A172 (cell line): Measurements from ENCODE around the gene RNF40. TPM values are rescaled to one million over a fixed set of nuclear protein-coding genes. Genes with fewer than 3 reads are reported as not detected.
A peak's percentile ranks its signal among the peaks of the same experiment; 100 is the strongest.

Source experiments
- DNase-seq: peaks from one replicate; pipeline ENCODE4 v3.0.0-alpha.2; 2015; ENCODE audit warnings: low spot score
- total RNA-seq: library from RNA; depleted of rRNA; stranded (reverse); fragments of >200 nt; shearing (Covaris generic); gene quantifications from 2 replicates; pipeline ENCODE4 v1.2.3, GENCODE V29; 2014; rRNA removed

RNF40 gene
- 105 and 107 TPM in 2 replicates for total RNA-seq

DNA sequence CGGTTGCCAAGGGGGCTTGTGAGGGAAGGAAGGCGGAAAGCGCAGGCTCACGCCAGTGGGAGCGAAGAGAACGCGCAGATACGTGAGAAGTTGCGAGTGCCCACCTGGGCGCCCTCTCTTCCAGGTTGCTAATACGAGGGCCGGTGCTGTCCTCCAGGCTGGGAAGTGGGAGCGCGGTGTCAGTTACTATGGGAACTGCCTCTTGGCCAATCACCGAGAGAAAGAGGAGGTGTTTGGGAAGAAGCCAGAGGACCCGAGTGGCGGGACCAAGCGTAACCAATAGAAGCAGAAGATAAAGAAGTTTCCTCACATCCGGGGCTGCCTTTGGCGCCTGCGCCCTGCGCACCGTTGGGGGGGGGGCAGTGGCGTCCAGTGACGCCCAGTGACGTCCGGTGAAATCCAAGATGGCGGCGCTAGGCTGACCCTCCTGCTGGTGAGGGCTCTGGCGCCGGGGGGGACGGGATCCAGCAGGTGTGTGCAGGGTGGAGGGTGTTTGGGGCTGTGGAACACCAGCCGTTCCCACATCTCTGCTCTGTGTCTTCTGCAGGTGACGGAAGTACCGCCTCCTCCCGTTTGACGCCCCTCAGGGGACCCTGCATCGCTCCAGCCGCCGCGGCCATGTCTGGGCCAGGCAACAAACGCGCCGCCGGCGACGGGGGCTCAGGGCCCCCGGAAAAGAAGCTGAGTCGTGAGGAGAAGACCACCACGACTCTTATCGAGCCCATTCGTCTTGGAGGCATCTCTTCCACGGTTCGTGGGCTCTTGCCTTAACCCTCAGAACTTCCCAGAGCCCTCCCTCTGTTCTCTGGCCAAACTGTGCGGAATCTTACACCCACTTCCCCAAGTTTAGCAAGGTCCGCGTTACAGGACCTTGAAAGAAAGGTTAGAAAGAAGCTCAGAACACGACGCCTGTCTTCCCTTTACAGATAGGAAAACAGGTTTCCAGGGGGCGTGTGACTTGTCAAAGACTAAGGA, at the start of gene RNF40, which contains the start of gene CFAP119:
TSS of gene RNF40 (plus strand) at position 395 of the 975 bp plus-strand sequence. CDS start at position 619, 224 bp downstream.
TSS of gene CFAP119 (minus strand) at position 135 of the 975 bp plus-strand sequence. CDS start 314 bp downstream, outside the sequence.
- peak; percentile 99 for DNase-seq

DNA sequence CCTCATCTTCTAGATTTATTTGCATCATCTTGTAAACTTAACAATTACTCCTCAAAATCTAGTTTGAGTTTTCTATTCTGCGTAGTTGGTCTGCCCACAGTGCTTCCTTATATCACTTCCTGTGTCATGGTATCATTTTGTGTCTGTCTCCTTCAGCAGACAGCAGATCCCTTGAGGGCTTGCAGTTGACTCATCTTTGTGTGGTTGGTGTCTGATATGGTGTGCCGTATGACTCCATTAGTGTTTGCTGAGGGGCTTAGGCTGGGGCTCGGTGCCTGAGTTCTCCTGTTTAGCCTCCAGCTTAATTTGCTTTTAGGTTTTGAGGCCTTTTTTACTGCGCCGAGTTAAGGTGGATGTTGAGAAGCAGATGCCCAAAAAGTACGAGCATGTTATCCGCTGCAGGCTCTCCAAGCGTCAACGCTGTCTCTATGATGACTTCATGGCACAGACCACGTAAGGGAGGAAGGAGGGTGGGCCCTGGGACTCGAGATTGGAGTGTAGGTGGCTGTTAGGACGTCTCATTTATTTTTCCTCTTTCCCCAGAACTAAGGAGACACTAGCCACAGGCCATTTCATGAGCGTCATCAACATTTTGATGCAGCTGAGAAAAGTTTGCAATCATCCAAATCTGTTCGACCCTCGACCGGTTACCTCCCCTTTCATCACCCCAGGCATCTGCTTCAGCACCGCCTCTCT, 46.2 kb upstream of the RNF40 start:
- DNase-seq: peak; percentile 78

DNA sequence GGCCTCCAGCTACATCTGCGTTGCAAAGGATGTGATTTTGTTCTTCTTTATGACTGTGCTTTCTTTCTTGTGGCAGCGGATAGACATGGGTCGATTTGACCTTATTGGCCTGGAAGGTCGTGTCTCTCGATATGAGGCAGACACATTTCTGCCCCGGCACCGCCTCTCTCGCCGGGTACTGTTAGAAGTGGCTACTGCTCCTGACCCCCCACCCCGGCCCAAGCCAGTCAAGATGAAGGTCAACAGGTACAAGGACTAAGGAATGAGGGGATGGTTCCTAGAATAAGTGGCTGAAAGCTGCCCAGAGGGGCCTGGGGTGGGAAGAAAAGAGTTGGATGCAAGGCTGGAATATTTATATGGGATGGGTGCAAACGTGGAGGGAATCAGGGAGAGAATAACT, 42.0 kb upstream of the RNF40 start:
- no peak for DNase-seq

DNA sequence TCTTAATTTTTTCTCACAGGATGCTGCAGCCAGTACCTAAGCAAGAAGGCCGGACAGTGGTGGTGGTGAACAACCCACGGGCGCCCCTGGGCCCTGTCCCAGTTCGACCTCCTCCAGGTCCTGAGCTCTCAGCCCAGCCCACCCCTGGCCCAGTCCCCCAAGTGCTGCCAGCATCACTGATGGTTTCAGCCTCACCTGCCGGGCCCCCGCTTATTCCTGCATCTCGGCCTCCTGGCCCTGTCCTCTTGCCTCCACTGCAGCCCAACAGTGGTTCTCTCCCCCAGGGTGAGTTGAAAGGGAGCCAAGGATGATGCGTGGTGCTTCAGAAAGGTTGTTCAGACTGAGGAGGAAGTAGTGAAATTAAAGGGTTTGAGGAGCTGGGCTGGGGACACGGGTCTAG, 41.4 kb upstream of the RNF40 start:
- no peak for DNase-seq

DNA sequence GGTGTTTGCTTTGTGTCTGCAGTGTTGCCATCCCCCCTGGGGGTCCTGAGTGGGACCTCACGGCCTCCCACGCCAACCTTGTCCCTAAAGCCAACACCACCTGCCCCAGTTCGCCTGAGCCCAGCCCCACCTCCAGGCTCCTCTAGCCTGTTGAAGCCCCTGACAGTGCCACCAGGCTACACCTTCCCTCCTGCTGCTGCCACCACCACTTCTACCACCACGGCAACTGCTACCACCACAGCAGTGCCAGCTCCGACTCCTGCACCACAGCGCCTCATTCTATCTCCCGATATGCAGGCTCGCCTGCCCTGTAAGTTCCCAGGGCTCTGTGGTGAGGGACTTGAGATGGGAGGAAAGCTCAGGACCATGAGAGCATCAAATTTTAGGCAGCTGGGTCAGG, 41.0 kb upstream of the RNF40 start:
- no peak for DNase-seq

DNA sequence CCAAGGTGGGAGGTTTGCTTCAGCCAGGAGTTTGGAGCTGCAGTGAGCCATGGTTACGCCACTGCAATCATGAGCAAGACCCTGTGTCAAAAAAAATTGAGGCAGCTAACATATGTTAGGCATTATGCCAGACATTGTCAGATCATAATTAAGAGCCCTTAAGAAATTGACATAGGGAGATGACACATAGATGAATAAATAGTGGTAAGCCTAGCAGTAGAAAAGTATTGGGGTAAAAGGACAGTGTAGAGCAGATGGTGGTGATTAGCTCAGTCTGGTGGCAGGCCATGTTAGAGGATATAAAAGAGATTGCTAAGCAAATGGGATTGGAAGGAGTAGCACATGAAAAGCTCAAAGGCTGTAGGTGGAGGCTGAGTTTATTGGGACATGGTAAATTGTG, 40.5 kb upstream of the RNF40 start:
- no peak for DNase-seq

DNA sequence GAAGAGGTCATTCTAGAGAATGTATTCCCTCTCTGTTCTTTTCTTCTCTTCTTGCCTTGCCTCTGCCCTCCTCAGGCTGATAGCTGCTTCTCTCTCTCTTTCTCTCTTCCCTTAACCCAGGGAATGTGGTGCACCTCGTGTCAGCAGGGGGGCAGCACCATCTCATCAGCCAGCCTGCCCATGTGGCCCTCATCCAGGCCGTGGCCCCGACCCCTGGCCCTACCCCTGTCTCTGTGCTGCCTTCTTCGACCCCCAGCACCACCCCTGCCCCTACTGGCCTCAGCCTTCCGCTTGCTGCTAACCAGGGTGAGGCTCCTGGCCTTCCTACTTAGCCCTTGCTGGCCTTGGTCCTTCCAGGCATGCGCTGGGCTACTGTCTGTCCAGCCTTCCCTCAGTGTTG, 39.7 kb upstream of the RNF40 start:
- DNase-seq: no peak

DNA sequence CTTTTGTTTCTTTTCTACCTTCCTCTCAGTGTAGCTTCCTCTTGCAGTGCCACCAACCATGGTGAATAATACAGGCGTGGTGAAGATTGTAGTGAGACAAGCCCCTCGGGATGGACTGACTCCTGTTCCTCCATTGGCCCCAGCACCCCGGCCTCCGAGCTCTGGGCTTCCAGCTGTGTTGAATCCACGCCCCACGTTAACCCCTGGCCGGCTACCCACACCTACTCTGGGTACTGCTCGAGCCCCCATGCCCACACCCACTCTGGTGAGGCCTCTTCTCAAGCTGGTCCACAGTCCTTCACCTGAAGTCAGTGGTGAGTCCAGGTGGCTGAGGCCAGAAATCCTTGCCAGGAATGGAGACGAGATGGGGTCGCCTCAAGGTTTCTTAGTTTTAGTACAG, 39.2 kb upstream of the RNF40 start:
- DNase-seq: no peak

DNA sequence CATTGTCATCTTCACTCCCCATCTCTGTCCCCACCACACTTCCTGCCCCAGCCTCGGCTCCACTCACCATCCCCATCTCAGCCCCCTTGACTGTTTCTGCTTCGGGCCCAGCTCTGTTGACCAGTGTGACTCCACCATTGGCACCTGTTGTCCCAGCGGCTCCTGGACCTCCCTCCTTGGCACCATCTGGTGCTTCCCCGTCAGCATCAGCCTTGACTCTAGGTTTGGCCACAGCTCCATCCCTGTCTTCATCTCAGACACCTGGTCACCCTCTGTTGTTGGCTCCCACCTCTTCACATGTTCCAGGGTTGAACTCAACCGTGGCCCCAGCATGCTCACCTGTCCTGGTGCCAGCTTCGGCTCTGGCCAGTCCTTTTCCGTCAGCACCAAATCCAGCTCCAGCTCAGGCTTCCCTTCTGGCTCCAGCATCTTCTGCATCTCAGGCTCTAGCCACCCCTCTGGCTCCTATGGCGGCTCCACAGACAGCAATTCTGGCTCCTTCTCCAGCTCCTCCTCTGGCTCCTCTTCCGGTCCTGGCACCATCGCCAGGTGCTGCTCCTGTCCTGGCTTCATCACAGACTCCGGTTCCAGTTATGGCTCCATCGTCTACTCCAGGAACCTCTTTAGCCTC, 38.3 kb upstream of the RNF40 start:
- no peak for DNase-seq

DNA sequence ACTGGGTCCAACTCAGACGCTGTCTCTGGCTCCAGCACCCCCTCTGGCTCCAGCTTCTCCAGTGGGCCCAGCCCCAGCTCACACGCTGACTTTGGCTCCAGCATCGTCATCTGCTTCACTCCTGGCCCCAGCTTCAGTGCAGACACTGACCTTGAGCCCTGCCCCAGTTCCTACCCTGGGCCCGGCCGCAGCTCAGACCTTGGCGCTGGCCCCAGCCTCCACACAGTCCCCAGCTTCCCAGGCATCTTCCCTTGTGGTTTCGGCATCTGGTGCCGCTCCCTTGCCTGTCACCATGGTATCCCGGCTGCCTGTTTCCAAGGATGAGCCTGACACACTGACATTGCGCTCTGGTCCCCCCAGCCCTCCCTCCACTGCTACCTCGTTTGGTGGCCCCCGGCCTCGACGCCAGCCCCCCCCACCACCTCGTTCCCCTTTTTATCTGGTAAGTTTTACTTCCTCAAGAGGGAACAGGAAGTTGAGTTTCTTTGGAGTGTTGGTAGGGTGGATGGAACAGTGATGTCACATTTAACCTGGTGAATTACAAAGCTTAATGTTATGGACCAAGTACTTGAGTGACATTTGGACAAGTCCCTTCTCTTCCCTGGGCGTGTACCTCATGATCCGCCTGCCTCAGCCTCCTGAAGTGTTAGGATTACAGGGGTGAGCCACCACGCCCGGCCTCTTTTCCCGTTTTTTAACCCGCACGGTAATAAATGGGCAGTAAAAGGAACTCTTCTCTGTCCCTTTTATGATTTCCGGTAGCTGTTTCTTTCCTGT, 37.3 kb upstream of the RNF40 start:
- DNase-seq: no peak

DNA sequence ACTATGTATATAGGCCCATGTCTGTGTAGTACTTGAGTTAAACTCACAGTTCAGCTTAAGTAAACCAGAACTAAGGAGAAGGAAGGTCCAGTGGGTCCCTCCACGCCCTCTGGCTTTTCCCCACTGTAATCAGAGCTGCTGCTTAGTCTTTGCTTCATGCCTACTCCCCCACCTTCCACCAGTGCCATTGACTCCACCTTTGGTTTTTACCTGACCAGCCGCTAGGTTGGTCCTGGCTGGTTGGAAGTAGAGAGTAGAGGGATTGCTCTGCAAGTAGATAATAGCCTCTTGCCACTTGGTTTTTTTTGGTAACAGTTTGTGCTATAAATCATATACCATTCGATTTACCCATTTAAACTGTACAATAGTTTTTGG, 36.7 kb upstream of the RNF40 start:
- DNase-seq: no peak

DNA sequence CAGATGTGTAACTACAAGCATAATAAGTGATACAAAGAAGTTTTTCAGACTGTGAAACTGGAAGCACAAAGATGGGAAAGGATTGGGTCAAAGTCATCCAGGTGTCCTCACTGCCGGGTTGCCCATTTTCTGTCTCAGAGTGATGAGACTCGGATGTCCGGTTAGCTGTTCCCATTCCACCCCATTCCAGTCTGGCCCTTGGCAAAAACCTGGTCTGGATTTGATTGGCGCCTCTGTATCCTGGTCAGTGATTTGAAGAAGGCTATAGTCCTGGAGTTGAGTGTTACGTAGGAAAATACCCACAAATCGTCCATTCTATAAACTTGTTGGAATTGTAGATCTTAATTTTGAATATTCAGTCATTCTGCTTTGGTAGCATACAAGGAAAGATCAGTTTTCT, 33.8 kb upstream of the RNF40 start:
- DNase-seq: no peak

DNA sequence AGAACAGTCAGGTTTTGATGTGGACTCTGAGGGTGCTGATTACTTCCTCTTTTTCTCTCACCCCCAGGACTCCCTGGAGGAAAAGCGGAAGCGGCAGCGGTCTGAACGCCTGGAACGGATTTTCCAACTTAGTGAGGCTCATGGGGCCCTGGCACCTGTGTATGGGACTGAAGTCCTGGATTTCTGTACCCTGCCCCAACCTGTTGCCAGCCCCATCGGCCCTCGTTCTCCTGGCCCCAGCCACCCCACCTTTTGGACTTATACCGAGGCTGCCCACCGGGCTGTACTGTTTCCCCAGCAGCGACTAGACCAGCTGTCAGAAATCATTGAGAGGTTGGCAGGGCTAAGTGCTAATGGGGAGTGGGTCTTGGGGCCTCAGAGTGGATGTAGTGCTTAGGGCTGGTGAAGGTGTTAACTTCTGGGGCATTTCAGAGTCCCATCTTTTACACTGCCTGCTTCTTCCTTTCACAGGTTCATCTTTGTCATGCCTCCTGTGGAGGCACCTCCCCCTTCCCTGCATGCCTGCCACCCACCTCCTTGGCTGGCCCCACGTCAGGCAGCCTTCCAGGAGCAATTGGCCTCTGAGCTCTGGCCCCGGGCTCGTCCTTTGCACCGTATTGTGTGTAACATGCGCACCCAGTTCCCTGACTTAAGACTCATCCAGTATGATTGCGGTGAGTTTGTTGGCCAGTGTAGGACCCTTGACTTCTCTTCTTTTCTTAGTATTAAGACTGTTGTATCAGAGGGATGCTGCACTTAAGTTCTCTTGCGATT, 33.0 kb upstream of the RNF40 start:
- no peak for DNase-seq

DNA sequence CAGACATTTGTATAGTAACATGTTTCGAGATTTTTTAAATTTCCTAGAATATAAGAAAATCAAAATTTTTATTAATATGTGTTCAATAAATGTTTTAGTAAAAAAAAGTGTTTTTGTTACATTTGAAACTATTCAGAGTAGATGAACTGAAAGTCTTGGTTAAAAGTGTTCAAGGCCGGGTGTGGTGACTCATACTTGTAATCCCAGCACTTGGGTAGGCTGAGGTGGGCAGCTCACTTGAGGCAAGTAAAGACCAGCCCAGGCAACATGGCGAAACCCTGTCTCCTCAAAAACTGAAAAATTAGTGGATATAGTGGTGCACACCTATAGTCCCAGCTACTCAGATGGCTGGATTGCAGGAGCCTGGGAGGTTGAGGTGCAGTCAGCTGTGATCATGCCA, 30.7 kb upstream of the RNF40 start:
- DNase-seq: no peak

DNA sequence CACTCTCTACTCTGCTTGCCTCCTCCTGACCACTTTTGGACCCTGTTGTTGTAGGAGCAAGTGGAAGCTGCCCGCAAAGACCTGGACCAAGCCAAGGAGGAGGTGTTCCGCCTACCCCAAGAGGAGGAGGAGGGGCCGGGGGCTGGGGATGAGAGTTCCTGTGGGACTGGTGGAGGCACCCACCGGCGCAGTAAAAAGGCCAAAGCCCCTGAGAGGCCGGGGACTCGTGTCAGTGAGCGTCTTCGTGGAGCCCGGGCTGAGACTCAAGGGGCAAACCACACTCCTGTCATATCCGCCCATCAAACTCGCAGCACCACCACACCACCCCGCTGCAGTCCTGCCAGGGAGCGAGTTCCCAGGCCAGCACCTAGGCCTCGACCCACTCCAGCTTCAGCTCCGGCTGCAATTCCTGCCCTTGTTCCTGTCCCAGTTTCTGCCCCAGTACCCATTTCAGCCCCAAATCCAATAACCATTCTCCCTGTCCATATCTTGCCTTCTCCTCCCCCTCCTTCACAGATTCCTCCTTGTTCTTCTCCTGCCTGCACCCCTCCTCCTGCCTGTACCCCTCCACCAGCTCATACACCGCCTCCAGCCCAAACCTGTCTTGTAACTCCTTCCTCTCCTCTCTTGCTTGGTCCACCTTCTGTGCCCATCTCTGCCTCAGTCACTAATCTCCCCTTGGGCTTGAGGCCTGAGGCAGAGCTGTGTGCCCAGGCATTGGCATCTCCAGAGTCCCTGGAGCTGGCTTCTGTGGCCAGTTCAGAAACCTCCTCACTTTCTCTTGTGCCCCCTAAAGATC, 24.9 kb upstream of the RNF40 start:
- no peak for DNase-seq

DNA sequence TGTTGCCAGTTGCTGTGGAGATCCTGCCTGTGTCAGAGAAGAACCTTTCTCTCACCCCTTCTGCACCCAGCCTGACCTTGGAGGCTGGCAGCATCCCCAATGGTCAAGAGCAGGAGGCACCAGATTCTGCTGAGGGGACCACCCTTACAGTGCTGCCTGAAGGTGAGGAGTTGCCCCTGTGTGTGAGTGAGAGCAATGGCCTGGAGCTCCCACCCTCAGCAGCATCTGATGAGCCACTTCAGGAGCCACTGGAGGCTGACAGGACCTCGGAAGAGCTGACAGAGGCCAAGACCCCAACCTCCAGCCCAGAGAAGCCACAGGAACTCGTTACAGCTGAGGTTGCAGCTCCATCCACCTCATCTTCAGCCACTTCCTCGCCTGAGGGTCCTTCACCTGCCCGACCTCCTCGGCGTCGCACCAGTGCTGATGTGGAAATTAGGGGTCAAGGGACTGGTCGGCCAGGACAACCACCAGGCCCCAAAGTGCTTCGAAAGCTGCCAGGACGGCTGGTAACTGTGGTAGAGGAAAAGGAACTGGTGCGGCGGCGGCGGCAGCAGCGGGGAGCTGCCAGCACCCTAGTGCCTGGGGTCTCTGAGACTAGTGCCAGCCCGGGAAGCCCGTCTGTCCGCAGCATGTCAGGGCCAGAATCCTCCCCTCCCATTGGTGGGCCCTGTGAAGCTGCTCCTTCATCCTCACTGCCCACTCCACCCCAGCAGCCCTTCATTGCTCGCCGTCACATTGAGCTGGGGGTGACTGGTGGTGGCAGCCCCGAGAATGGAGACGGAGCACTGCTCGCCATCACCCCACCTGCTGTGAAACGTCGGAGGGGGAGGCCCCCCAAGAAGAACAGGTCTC, 24.1 kb upstream of the RNF40 start:
- DNase-seq: no peak

DNA sequence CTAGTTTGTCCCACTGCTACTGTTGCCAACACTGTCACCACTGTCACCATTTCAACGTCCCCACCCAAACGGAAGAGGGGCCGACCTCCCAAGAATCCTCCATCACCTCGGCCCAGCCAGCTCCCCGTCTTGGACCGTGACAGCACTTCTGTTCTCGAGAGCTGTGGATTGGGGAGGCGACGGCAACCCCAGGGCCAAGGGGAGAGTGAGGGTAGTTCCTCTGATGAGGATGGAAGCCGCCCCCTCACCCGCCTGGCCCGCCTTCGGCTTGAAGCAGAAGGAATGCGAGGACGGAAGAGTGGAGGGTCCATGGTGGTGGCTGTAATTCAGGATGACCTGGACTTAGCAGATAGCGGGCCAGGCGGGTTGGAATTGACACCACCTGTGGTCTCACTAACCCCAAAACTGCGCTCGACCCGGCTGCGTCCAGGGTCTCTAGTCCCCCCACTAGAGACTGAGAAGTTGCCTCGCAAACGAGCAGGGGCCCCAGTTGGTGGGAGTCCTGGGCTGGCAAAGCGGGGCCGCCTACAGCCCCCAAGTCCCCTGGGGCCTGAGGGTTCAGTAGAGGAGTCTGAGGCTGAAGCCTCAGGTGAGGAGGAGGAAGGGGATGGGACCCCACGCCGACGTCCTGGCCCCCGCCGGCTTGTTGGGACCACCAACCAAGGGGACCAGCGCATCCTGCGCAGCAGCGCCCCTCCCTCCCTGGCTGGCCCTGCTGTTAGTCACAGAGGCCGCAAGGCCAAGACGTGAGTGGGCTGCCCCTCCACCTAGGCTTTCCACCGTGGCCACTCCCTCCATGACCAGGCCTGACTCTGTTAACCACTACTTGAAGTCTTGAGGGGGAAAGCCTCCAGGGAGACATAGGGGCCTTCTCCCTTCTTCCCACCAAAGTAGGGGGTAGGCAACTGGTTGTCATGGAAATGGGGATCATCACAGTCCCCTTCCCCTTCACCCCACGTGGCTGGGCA, 22.9 kb upstream of the RNF40 start:
- peak; percentile 25 for DNase-seq
